ENCODE measurements around the gene MID1IP1. TPM values are rescaled to one million over a fixed set of nuclear protein-coding genes. Genes with fewer than 3 reads are reported as not detected.

The MID1IP1 gene, protein sequence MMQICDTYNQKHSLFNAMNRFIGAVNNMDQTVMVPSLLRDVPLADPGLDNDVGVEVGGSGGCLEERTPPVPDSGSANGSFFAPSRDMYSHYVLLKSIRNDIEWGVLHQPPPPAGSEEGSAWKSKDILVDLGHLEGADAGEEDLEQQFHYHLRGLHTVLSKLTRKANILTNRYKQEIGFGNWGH
- total RNA-seq: 18.7 and 24.4 TPM in 2 replicates

DNA sequence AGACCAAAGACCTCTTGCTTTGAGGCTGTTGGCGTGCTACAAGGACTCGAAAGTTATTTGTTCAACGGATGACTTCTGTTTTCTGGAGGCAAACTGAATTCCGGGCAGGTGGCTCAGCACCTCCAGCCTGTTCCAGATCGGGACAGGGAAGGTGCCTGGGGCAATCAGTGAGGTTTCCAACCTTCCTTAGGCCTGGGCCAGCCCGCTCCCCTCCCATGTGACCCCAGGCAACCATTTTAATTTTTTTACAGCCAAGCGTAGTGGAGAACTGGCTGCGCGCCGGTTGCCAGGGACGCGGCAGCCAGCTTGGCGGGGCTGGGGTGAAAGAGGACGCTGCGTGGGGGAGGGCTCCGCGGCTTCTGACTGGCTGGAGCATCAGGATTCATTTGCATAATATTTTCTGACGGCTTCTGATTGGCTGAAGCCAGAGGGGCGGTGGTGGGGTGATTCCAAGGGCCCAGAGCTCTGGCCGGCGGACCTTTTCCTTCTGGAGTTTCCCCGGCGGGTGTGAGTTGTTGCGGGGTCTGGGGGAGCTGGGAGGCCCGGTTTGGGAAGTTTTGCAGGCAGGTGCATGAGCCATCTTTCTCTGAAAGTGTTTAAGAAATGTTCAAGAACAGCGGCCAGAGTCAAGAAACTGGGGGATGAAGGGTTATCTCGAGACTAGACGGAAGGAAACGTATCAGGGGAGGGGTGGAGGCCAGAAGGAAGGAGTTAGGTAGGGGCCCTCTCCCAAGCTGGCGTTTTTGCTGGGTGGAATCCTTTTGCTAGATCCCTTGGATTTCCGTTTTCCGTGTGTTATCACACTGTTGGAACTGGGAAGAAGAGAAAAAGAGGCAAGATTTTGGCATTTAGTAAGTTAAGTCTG lies at the start of gene MID1IP1:
TSS of gene MID1IP1 (plus strand) at position 479 of the 865 bp plus-strand sequence. CDS start 3,488 bp downstream, outside the sequence.
- DNase-seq (ENCODE audit: extremely low read depth, low read depth, low spot score): no peak

DNA sequence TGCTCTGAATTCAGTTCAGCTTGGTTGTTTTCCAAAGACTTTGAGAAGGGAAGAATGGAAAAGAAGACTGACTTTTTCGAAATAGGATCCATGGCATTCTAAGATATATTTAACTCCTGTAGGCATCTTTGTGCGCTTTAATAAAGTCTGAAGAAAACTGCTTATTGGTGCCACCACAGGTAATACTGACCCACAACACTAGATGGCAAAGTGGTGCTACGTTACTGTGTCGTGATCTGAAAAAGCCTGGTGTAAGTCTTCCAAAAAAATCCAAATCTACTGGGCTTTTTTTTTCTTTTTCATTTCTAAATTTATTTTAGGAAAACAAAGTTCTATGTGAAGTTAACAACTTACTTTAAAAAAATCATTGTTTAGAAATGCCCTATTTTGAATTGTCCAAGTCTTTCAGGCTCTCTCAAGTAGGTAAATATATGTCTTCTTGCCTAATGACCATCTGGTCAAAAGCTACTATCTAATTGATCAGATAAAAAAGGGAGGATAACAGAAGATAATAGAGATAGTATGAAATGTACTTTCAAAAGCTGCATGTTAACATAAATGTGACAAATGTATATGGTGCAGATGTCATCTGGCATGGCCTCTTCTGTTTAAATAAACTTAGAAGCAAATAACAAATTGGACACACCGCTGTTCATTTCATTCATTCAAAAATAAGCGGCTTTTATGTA lies 47.0 kb upstream of the MID1IP1 start:
- no peak for DNase-seq (ENCODE audit: extremely low read depth, low read depth, low spot score)

DNA sequence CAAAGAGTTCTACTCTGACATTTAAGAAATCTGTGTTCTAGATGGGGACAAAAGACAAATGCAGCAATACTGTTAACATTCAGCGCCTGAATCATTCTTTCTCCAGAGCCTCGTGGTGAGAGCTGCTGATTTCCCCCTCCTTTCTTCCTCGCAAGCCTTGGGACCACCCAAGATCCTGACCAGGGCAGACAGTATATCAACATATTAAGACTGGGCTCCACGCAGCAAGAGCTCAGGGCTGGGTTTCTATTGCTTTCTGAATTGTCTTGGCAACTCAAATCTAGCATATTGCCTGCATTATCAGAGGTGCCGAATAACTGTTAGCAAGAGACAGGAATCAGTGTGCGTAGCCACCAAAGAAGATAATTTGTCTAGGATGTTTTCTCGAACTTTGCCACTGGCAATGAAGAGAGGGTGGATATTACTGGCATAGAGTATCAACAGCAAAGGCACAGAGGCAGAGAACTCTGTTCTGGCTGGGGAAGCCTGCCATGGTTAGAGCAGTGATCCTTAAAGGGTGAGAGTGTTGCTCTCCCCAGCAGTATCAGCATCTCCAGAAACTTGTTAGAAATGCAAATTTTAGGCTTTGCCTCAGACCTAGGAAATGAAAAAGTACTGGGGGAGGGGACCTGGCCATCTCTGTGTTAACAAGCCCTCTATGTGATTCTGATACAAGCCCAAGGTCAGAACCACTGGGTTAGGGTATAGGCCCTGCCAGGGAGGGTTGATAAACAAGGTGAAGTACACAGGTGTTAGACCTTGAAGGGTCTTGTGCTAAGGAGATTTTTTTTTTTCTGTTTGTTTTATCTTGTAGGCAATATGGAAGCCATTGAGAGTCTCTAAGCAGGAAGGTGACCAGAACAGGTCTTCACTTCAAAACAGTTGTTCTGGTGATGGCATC lies 46.2 kb upstream of the MID1IP1 start:
- DNase-seq (ENCODE audit: extremely low read depth, low read depth, low spot score): no peak

DNA sequence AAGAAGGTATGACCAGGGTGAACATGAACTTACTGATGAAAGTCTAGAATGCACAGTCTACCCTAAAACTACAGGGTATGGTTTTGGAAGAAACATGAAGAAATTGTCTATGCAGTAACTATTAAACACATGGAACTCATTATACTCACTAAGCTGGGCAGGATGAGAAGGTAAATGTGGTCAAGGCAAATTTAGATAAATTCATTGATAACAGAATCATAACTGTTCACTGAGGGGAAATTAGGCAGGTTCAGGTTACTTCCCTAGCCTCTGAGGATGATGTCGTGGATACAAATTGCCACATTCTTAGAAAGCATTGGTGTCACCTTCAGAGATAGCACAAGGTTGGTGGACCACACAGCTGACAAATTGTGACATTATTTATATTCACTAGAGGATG lies 40.4 kb upstream of the MID1IP1 start:
- no peak for DNase-seq (ENCODE audit: extremely low read depth, low read depth, low spot score)

DNA sequence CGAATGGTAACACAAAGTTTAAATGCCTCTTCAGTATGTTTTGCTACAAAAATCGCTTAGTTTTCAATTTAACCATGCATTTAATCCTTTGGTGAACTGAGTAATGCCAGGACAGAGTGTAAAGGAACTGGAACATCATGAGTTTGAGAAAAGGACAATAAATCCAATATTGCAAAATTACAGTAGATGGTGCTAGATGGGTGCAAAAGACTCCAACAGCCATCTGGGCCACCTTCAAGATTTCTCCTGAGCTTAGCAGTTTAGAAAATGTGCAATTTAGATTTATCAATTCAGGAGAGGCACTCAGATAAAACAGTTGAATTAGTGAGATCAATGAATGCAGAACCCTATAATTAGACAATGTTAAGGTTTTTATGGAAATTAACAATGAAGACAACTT lies 33.2 kb upstream of the MID1IP1 start:
- DNase-seq (ENCODE audit: extremely low read depth, low read depth, low spot score): no peak

DNA sequence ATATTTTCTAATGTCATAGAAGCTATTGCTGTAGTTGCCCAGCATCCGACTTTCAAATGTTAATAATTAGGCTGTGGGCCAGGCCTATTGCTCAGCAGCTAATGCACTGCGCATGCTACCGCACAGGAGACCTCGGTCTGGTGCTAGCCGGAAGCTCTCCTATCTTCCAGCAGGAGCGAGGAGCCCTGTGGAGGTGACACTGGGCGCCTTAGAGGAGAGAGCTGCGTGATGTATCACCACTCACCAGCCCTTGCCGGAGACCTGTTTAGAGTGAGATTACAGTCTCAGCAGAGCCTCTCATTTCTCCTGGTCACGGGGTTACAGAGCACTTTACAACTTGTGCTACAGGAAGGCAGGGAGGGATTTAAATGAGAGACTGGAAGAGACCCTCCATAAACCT lies 31.1 kb upstream of the MID1IP1 start:
- no peak for DNase-seq (ENCODE audit: extremely low read depth, low read depth, low spot score)

DNA sequence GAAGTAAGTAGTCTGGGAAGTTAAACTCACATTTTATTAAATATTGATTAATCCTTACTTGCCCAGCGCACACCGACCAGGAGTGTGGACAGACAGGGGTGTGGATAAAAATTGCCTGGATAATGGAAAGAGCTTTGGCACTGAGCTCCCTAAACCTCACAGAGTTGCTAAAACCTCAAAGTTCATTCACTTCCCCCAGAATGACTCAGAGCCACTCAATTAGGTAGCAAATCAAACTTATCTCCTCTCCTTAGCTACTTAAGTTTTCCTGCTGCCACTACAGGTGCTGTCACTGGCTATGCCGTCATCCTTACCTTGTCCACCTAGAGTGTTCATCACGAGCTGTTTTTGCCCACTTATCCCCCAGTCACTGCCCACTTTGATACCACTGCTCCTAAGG lies 27.0 kb upstream of the MID1IP1 start:
- DNase-seq (ENCODE audit: extremely low read depth, low read depth, low spot score): no peak

DNA sequence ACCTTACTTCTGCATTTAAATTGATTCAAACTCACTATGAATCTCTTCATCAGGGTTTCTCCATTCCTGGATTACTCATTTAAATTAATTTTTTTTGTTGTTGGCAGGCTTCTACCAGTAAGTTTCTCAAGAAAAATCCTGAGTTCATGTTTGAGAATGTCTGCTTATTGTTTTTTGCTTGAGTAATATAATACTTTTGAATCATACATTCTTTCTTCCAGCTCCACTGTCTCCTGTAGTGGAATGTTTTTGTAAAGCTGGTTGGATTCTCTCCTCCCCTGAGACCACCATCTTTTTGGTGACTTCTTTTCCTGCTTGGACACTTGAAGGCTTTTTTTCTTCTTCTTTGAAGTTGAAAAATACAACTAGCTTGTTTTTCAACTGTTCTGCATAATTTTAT lies 4.3 kb upstream of the MID1IP1 start:
- no peak for DNase-seq (ENCODE audit: extremely low read depth, low read depth, low spot score)

DNA sequence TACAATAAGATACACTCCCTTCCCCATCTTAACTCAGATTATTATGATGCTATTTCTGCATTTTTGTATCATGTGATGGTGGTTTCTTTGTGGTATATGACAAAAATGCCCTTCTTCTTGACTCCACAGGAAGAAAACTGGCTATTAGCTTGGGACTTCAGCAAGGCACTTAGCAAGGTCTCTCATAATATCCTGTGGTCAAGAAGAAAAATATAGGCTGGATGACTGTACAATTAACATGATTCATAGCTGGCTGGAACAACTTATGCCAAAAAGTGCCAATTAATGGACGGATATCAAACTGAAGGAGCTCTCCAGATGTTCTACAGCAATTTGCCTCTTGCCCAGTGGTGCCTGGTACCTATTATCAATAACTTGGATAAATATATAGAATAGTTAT lies 2.3 kb upstream of the MID1IP1 start:
- no peak for DNase-seq (ENCODE audit: extremely low read depth, low read depth, low spot score)

DNA sequence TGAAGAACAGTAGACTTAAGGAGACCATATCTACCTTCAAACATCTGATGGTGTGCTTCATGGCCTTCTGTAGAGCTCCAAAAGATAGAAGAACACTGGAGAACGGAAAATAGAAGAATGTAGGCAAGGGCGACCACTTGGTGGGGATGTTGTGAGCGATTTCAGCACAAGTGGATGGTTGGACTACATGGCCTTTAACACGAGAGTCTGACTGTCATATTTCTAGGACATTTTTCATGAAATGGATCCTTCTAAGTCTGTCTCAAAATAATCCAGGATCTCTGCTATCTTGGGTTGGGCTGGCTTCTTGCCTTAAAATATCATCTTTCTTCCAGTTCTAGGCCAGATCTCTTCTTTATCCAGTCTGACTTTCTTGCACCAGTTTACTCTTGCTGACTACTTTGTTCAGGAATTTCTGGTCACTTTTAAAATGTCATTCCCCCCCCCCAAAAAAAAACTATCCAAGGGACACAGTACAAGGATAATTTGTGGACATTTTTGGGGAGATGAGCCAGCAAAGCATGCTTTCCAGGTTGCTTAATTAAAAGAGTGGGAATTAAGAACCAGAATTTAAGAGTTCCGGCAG lies 1.2 kb upstream of the MID1IP1 start:
- DNase-seq (ENCODE audit: extremely low read depth, low read depth, low spot score): no peak

DNA sequence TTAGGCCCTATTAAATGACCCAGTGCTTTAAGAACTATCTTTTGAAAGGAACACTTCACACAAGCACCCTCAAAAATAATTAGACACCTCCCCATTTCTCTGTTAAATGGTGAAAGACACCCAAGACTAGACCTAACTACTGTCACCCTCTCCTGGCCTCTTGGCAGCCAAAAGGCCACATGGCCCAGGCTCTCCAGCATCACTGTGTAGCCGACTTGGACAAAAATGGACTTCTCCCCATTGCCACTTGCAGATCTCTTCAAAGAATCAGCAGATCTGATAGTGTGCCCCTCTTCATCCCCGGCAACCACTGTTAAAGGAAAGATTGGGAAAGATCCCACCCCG lies 2.0 kb downstream of the MID1IP1 start:
- DNase-seq (ENCODE audit: extremely low read depth, low read depth, low spot score): no peak

DNA sequence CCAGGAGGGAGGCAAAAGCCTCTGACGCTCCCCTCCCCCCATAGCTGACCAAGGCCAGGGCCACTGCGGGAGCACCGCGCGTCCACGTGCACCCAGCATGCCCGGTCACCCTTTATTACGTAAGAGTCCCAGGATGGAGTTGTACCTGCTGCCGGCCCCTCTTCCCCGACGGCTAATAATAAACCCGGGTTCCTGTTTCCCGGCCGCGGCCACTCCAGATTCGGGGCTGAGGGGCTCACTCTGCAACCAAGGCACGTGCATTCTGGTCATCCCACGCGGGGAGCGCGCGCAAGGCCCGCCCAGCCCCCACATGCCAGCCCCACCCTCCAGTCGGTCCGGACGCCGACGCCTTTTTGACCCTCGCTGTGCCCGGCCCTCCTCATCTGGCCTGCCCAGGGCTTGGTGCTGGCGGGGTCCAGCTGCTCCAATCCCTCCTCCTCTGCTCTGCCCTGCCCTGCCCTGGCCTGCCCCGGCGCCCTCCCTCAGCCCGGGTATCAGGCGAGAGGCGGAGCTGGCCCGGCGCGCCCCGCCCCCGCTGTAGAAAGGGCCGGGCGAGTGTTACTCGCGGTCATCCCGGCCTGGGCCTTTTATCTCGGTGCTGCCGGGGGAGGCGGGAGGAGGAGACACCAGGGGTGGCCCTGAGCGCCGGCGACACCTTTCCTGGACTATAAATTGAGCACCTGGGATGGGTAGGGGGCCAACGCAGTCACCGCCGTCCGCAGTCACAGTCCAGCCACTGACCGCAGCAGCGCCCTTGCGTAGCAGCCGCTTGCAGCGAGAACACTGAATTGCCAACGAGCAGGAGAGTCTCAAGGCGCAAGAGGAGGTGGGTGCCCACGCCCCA lies 2.6 kb downstream of the MID1IP1 start:
- no peak for DNase-seq (ENCODE audit: extremely low read depth, low read depth, low spot score)

DNA sequence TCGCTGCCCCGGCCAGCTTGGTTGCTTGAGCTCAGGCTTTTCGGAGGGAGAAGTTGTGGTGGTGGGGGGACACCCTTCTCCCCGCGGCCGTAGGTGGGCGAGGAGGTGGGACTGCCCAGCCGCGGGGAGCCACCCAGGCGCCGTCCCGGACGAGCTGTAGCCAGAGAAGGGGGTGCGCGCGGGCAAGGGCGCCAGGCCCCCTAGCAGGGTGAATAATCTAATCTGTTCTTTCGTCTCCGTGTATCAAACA lies 3.1 kb downstream of the MID1IP1 start:
- DNase-seq (ENCODE audit: extremely low read depth, low read depth, low spot score): no peak

DNA sequence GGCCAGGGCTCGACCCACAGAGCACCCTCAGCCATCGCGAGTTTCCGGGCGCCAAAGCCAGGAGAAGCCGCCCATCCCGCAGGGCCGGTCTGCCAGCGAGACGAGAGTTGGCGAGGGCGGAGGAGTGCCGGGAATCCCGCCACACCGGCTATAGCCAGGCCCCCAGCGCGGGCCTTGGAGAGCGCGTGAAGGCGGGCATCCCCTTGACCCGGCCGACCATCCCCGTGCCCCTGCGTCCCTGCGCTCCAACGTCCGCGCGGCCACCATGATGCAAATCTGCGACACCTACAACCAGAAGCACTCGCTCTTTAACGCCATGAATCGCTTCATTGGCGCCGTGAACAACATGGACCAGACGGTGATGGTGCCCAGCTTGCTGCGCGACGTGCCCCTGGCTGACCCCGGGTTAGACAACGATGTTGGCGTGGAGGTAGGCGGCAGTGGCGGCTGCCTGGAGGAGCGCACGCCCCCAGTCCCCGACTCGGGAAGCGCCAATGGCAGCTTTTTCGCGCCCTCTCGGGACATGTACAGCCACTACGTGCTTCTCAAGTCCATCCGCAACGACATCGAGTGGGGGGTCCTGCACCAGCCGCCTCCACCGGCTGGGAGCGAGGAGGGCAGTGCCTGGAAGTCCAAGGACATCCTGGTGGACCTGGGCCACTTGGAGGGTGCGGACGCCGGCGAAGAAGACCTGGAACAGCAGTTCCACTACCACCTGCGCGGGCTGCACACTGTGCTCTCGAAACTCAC lies 3.6 kb downstream of the MID1IP1 start:
- no peak for DNase-seq (ENCODE audit: extremely low read depth, low read depth, low spot score)

DNA sequence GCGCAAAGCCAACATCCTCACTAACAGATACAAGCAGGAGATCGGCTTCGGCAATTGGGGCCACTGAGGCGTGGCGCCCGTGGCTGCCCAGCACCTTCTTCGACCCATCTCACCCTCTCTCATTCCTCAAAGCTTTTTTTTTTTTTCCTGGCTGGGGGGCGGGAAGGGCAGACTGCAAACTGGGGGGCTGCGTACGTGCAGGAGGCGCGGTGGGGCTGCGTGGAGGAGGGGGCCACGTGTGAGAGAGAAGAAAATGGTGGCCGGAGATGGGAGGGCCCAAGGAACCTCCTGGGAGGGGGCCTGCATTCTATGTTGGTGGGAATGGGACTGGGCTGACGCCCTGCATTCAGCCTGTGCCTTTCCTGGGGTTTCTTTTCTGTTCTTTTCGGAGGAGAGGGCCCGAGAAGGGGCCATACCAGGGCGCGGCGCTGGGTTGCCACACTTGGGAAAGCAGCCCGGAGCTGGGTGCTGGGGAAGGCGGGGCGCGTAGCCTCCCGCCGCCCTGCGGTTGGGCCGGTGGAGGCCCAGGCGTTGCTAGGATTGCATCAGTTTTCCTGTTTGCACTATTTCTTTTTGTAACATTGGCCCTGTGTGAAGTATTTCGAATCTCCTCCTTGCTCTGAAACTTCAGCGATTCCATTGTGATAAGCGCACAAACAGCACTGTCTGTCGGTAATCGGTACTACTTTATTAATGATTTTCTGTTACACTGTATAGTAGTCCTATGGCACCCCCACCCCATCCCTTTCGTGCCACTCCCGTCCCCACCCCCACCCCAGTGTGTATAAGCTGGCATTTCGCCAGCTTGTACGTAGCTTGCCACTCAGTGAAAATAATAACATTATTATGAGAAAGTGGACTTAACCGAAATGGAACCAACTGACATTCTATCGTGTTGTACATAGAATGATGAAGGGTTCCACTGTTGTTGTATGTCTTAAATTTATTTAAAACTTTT lies 4.5 kb downstream of the MID1IP1 start:
- DNase-seq (ENCODE audit: extremely low read depth, low read depth, low spot score): no peak

DNA sequence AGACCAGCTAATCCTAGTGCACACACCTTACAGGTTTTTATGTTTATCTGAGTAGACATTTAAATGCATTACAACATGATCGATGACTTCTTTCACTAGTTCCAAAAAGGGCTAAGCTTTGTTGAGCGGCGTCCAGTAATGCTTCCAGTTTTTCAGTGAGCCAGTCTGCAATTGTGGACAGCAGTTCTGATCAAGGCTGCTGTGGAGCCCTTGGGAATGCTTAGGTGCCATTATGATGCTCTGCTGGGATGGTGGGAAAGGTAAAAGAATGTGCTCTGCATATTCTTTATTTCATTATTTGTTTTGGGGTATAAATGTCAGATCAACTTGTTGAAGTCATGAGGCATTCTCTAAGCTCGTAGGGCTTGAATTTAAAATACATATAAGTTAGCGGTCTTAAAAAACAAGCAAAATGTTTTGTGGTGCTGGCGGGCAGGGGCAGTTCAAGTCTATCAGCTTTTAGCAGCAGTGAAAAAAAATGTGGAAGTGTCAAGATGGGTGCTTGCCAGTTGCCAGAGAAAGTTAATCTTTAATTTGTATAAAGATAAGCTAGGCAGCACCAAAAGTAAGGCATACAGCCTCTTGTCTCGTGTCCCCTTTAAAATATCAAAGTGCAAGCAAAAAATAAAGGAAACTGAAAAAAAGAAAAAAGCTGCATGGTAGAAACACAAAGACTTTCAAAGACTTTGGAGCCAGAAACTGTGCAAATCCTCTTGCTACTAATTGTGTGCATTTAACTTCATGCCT lies 5.8 kb downstream of the MID1IP1 start:
- no peak for DNase-seq (ENCODE audit: extremely low read depth, low read depth, low spot score)

DNA sequence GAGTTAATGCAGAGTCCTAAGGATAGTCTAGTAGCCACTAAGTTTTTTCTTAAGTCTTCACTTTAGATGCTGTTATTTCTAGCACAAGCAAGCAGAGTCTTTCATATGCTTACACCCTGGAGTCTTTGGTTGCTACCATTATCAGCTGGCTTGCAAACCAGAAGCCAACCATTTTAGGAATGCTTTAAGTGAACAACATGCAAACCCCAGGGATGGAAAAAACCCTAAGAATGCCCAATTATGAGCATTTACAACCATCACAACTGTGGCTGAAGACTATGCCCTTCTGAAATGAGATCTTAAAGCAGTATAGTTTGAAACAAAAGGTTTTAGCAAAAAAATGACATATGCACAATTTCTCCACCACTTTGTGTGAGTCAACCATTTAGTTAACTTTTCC lies 6.6 kb downstream of the MID1IP1 start:
- no peak for DNase-seq (ENCODE audit: extremely low read depth, low read depth, low spot score)

All from glomerular endothelial cell (primary cell).